Right atrium auricular region (tissue), 2 donors: Measurements from ENCODE around the gene SEC14L5. TPM values are rescaled to one million over a fixed set of nuclear protein-coding genes. Genes with fewer than 3 reads are reported as not detected.

Experiments used
- DNase-seq: peaks from one replicate; pipeline ENCODE4 v3.0.0-alpha.2; 2019; ENCODE audit warnings: low spot score
- H3K27ac ChIP-seq, 2 donors: fragments of 200-600 bp; sonication (generic); 1 replicate in 1 of 2; 2 replicates in 1 of 2; pipeline ENCODE4 v1.5.1; 2016 to 2019
- H3K27me3 ChIP-seq, 2 donors: fragments of 200-600 bp; sonication (generic); one replicate each; pipeline versions ENCODE4 v1.5.1 to v1.6.0; 2017 to 2019
- H3K36me3 ChIP-seq: fragments of 200-600 bp; sonication (generic); one replicate; pipeline ENCODE4 v1.5.1; 2016
- H3K4me1 ChIP-seq, 2 donors: fragments of 200-600 bp; sonication (generic); one replicate each; pipeline versions ENCODE4 v1.5.1 to v1.6.0; 2017 to 2019
- H3K4me3 ChIP-seq, 2 donors: fragments of 200-600 bp; sonication (generic); 1 replicate in 1 of 2; 2 replicates in 1 of 2; pipeline ENCODE4 v1.5.1; 2017 to 2019; ENCODE audit warnings: mild to moderate bottlenecking in 1 of 2, moderate library complexity in 1 of 2
- H3K9me3 ChIP-seq, 2 donors: fragments of 200-600 bp; sonication (generic); one replicate each; pipeline ENCODE4 v1.5.1; 2019
- total RNA-seq, 2 donors: library from RNA; depleted of rRNA; stranded (reverse); fragments of >200 nt; gene quantifications; one replicate each; pipeline ENCODE4 v1.1.0, GENCODE V29; 2016
- TF ChIP-seq, protein P1 (sequence below), 2 donors: fragments of 200-600 bp; sonication (generic); IDR thresholded peaks; one replicate each; pipeline ENCODE4 v1.5.1; 2019; ENCODE audit warnings: antibody characterized with exemption in 2 of 2

The SEC14L5 gene
- total RNA-seq, 2 donors from 2014 or later, result 0.28 to 2.0 TPM

DNA sequence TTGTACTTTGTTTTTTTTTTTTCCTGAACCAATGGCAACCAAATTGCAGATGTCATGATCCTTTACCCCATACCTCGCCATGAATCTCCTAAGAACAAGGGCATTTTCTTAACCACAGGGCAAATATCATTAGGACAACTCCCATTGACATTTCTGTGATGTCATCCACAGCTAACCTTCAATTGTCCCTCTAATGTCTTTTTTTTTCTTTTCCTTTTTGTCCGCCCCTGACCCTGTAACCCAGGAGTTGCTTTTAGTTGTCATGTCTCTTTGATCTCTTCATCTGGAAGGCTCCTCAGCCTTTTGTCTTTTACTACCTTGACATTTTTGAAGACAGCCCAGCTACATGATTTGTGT lies 76.0 kb downstream of the SEC14L5 start:
- peaks cover 0 to 25% of the 10 kb centered on the region in 2 donors for H3K4me1 ChIP-seq

DNA sequence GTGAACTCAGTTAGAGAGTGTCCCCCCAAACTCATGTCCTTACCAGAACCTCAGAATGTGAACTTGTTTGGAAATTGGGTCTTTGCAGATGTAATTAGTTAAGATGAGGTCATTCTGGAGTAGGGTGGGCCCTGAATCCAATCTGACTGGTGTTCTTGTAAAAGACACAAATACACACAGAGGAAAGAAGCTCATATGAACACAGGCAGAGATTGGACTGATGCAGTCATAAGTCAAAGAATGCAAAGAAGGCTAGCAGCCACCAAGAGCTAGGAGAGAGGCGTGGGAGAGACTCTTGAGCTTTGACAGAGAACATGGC lies 77.7 kb downstream of the SEC14L5 start:
- no peaks in the 10 kb centered on the region for H3K36me3 ChIP-seq
- H3K27me3 ChIP-seq, result no peaks in the 10 kb centered on the region
- peaks cover 0 to 25% of the 10 kb centered on the region in 2 donors for H3K4me1 ChIP-seq
- TF ChIP-seq, protein P1, sequence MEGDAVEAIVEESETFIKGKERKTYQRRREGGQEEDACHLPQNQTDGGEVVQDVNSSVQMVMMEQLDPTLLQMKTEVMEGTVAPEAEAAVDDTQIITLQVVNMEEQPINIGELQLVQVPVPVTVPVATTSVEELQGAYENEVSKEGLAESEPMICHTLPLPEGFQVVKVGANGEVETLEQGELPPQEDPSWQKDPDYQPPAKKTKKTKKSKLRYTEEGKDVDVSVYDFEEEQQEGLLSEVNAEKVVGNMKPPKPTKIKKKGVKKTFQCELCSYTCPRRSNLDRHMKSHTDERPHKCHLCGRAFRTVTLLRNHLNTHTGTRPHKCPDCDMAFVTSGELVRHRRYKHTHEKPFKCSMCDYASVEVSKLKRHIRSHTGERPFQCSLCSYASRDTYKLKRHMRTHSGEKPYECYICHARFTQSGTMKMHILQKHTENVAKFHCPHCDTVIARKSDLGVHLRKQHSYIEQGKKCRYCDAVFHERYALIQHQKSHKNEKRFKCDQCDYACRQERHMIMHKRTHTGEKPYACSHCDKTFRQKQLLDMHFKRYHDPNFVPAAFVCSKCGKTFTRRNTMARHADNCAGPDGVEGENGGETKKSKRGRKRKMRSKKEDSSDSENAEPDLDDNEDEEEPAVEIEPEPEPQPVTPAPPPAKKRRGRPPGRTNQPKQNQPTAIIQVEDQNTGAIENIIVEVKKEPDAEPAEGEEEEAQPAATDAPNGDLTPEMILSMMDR (IDR thresholded peaks at IDR 0.05), result no peak
- H3K4me3 ChIP-seq, result no peak overlapping the region
- DNase-seq, result no peak
- H3K9me3 ChIP-seq, result no peaks in the 10 kb centered on the region
- no peak overlapping the region for H3K27ac ChIP-seq

More for the DNA sequence above, 76.0 kb downstream of the SEC14L5 start:
- H3K4me3 ChIP-seq, result peak overlapping the region; percentile 85 to 97
- DNase-seq, result no peak
- H3K27me3 ChIP-seq, result no peaks in the 10 kb centered on the region
- TF ChIP-seq, protein P1 (IDR thresholded peaks at IDR 0.05), result no peak
- H3K27ac ChIP-seq, result peak overlapping the region; percentile 63 to 71
- H3K9me3 ChIP-seq, result no peaks in the 10 kb centered on the region
- no peaks in the 10 kb centered on the region for H3K36me3 ChIP-seq

DNA sequence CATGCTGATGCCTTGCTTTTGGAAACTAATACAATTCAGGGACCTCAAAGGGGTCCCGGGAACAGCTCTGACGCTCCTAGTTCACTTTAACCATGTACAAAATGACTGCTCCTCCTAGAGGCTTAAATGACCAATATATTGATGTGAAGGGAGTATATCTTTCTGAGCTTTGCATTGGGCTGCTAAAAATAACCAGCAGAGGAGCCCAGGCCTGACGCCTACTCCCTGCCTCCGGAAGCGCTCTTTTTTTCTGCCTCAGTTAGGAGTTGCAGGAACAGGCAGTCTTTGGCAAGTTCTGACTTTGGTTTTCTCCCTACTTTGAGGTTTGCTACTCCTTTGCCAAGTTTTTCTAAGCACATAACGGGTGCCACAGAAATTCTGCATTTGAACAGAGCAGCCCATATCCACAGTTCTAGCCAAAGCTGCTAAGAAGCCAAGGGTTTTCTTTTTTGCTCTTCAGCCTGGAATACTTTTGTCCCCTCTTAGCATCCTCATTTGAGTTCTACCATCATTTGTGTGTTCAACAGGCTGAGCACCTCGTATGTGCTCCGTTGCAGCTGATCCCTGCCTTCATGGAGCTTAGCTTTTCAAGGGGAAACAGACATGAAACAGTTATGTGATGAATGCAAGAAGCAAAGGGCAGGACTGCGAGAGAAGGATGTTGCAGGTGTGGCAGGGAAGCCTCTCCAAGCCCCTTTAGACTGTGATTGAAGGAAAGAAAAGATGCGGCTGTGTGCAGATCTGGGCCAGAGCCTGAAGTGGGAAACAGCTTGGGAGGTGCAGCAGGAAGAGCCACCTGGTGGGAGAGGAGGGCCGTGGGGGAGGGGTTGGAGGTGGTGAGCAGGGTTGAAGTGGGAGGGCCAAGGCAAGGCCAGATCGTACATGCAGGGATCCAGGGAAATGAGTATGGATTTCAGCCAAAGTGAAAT lies 78.4 kb downstream of the SEC14L5 start:
- H3K9me3 ChIP-seq, result no peaks in the 10 kb centered on the region
- TF ChIP-seq, protein P1 (IDR thresholded peaks at IDR 0.05), result no peak
- peaks cover 0 to 25% of the 10 kb centered on the region in 2 donors for H3K4me1 ChIP-seq
- H3K27ac ChIP-seq, result no peak overlapping the region
- no peaks in the 10 kb centered on the region for H3K36me3 ChIP-seq
- H3K4me3 ChIP-seq, result no peak overlapping the region
- DNase-seq, result no peak
- no peaks in the 10 kb centered on the region for H3K27me3 ChIP-seq

DNA sequence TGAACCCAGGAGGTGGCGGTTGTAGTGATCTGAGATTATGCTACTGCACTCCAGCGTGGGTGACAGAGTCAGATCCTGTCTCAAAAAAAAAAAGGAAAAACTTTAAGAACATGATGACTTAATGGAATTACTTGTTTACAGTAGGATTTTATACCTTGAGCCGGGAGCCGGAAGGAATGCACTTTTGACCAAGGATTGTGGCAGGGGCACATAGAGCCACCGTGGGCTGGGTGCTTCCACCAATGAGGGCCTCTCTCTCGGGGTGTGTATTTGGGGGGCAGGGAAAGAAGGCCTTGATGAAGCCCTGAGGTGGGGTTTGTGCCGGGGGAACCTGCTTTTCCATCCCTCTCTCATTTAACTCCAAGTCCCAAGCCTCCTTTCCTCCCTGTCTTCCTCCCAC lies 82.3 kb downstream of the SEC14L5 start:
- no peaks in the 10 kb centered on the region for H3K27me3 ChIP-seq
- H3K9me3 ChIP-seq, result no peaks in the 10 kb centered on the region
- no peak overlapping the region for H3K4me3 ChIP-seq
- no peak overlapping the region for H3K27ac ChIP-seq
- TF ChIP-seq, protein P1 (IDR thresholded peaks at IDR 0.05), result no peak
- no peak for DNase-seq
- H3K36me3 ChIP-seq, result no peaks in the 10 kb centered on the region
- peaks cover 0 to 6% of the 10 kb centered on the region in 2 donors for H3K4me1 ChIP-seq

DNA sequence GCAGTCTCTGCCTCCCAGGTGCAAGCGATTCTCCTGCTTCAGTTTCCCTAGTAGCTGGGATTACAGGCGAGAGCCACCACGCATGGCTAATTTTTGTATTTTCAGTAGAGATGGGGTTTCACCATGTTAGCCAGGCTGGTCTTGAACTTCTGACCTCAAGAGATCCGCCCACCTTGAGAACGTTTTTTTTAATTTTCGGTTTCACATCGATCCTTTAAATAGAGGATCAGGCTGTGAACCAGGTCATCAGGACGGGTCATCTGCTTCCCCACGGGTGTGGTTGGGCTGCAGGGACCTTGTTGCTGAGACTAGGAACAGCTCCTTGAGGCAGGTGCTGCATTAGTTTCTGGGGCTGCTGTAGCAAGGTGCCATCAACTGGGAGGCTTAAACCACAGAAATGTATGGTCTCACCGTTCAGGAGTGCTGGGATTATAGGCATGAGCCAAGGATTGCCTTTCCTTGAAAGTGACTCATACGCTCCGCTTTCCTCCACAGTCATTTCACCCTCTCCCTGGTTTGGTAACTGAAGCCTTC lies 83.5 kb downstream of the SEC14L5 start:
- DNase-seq, result no peak
- H3K27ac ChIP-seq, result no peak overlapping the region
- H3K4me1 ChIP-seq, result peaks cover 0 to 3% of the 10 kb centered on the region in 2 donors
- TF ChIP-seq, protein P1 (IDR thresholded peaks at IDR 0.05), result no peak
- H3K27me3 ChIP-seq, result no peaks in the 10 kb centered on the region
- no peaks in the 10 kb centered on the region for H3K36me3 ChIP-seq
- no peak overlapping the region for H3K4me3 ChIP-seq
- H3K9me3 ChIP-seq, result no peaks in the 10 kb centered on the region
